UCSD-AML1 (cell line): Measurements from ENCODE around the gene PLSCR4.
A peak's percentile ranks its signal among the peaks of the same experiment; 100 is the strongest.
"Not testable (repeated sequence)": the region's sequence is repeated elsewhere in the genome, so short reads cannot be mapped to it uniquely, and the experiment has no call there.

Experiments
- DNase-seq: peaks from one replicate; lab custom pipeline; 2025; ENCODE audit not compliant: unreplicated experiment; lab: John Stamatoyannopoulos, UW

The PLSCR4 gene

DNA sequence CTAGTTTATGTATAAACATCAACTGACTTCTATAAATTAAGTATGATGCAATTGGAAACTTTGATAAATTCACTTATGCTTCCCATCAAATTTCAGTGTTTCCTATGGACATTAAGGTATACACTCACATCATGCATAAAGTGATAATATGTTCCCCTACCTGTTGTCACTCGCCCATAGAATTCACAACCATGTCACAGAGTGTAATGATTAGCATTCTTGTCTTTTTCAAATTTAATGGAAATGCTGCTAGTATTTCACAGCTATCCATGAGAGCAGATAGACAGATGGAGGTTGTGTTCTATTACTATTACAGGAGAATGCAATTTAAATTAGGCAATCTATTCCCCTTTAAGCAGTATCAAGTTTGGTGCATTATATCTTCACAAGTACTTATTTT lies 984 bp downstream of the PLSCR4 start:
- no peak for DNase-seq

DNA sequence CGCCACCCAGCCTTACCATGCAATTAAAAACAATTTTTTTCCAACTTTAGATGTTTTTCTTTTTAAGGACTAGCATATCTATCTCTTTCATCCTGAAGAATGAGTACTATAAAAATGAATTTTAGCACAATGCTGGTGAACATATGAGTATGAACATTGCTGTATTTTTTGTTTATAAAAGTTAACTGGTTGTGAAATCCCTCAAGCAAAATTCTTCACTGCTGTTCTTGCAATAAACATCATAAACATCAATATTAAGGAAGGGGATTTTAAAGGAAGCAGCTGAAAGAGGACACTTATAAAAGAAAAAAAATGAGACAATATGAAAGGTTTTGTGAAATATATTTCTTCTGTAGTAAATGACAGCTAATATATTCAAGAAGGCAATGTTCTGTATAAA lies 3.0 kb downstream of the PLSCR4 start:
- no peak for DNase-seq

DNA sequence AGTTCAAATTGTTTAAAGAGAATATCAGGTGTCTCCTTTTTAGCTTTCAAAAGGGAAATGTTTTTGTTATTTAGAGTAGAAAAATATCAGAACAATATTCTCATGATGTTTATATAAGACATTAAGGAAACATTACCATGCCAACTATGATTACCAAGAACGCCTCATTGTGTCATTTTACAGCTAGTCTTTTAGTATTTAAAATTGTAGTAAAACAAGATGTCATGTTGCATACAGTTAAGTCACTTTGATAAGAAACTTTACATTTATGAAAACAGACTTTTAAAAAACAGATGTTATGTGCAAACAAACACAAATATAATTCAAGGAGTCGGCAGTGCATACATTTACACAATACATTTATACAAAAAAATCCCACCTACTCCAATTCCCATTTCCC lies 4.4 kb downstream of the PLSCR4 start:
- DNase-seq = no peak

DNA sequence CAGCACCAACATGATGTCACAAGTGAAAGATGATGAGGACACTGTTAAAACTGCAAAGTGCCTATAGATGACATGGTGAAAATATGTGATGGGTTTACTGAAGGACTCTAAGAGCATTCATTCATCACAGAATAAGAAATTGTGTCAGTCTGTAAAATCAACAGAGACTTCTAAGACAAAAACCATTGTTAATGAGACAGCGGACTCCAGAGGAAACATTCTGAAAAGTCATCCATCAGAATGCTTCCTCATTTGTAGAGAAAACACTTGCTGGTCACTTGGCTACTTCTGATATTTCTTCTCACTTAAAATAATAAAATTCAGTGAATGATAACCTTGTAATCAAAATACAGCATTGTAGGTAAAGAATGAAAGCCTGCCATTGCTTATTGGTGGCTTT lies 7.3 kb downstream of the PLSCR4 start:
- DNase-seq = no peak

DNA sequence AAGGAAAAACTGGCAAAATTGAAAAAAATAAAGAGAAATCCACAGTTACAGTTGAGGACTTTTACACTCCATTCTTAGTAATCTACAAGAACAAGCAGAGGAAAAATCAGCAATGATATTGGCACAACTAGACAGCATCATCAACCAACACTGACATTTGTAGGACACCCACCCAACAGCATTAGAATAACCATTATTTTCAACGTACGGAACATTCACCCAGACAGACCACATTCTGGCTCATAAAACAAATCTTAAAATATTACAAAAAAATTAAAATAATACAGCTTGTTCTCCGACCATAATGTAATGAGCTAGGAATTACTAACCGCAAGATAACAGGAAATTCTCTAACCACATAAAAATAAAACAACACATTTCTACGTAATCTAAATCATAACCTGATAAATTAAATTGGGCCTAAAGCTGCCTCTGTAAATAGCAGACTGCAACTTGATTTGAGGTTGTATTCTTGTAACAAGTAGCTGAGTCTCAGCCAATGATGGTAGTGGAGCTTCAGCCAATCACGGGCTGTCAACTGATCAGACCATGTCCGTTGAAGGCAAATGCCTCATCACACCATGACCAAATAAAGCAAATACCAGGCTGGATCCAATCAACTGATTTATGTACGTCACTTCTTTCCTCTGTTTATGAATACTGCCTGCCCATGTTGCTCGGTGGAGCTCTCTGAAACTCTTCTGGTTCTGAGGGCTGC lies 9.2 kb downstream of the PLSCR4 start:
- no peak for DNase-seq

DNA sequence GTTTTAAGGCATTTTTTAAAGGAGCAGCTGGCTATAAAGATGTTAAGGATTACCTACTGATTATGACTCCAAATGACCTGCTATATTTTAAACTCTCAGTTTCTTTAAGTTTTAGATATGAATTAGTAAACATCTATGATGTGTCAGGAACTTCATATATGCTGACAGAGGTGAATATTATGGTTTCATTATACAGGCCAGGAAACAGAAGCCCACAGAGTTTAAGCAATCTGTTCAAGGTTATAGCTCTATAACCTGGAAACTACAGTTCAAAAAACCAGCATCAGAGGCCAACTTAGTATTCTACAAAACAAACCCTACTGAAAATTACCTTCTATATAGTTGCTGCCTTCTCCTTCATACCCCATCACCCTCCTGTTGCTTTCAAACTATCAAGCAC lies 17.4 kb downstream of the PLSCR4 start:
- DNase-seq = no peak

DNA sequence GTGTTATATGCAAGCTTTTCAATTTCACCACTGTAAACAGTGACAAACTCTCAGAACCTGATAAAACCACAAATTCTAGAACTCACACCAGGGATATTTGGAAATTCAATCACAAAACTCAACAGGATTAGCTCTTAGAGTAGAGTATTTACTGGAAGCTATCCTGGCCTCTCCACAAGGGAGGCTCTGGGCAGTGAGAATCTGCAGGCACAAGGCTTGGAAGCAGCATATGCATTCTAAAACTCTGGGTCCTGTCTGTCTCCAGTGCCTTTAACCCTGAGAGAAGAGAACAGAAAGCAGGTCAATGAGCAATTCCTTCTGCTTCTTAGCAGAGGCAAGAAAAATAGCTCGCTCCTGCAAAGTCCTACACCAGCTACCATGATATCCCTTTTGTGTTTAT lies 23.4 kb downstream of the PLSCR4 start:
- no peak for DNase-seq

DNA sequence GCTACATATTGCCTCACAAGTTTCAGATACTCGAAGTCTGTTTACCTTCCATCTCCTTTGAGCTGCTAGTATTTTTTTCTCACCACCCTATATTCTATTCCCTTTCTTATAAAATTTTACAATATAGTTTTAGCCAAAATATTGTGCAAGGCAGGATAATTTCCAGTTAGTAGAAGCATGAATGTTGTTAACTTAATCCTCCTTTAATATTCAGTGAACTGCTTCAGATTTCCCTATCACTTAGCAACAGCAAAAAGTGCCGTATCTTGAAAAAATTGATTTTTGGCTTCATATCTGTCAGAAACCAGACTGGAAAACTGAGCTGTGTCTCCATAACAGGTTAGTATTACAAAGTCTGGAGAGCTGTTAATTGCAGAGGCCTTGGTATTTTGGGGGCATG lies 24.0 kb downstream of the PLSCR4 start:
- no peak for DNase-seq

DNA sequence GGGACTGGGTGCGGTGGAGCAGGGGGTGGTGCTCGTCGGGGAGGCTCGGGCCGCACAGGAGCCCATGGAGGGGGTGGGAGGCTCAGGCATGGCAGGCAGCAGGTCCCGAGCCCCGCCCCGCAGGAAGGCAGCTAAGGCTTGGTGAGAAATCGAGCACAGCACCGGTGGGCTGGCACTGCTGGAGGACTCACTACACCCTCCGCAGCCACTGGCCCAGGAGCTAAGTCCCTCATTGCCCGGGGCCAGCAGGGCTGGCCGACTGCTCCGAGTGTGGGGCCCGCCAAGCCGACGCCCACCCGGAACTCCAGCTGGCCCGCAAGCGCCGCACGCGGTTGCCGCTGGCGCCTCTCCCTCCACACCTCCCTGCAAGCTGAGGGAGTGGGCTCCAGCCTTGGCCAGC lies 25.4 kb downstream of the PLSCR4 start:
- DNase-seq = not testable (repeated sequence)

DNA sequence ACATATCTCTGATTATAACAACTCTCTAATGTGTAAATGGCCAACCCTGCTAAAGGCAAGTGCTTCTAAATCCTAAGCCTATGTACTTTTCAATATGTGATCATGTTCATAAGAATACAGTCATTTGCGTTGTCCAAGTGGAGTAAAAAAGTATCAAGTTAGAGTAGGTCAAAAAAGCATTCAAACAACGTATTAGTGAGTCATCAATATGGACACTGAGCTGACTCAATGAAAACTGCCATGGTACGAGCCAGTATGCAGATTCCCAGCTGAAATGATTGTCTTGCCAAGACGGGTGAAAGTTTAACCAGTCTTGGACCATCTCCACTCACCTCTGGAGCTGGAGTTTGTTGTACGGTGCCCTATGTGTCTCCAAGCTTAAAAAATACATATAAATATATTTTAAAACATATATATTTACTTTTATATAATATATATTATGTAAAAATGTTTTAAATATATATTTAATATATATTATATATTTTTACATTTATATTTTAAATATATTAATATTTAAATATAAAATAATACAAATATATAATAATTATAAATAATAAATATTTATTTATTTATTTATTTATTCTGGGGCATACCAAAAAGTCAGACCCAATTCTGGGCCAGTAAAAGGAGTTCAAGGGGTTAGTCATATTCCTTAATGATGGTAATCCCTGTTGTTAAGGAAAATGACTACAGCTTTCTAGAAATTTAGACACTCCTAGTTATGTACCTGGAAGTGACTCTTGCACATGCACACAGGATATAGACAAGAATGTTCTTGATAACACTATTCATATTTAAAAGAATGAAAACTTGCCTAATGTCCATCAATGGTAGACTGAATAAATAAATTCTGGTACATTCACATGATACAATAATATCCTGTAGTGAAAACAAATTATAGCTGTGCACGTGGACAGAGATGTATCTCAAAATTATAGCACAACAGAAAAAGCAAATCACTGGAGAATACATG lies 27.2 kb downstream of the PLSCR4 start:
- no peak for DNase-seq

DNA sequence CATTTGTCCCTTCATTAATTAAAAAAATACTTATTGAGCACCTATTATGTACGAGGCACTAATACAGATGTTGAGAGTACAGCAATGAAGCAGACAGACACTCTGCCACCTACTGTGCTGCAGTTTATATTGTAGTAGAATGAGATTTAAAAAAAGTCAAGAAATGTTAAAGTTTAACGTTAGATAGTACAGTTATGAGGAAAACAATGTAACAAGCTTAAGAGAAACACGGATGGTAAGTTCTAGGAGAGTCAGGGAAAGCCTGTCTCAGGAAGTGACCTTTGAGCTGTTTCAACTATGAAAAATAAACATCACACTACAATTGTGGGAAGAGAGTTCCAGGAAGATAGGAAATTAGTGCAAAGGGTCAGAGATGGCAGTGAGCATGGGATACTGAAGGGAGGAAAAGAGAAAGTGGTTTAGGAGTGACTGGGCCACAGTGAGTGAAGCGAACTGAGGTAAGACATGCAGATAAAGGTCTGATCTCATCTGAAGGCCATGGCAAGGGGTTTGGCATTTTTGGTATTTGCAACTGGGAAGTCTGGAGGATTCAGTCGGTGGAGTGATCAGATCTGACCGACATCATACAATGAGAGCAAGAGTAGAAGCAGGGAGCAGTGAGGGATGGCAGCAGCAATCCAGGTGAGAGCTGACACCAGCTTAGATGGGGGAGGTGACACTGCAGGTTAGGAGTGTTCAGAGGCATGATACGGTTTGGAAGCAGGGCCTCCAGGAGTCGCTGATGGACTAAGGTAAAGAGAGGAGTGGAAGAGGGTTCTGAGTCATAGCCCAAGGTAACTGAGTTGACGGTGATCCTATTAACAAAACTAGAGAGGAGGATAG lies 28.5 kb downstream of the PLSCR4 start:
- DNase-seq = no peak

DNA sequence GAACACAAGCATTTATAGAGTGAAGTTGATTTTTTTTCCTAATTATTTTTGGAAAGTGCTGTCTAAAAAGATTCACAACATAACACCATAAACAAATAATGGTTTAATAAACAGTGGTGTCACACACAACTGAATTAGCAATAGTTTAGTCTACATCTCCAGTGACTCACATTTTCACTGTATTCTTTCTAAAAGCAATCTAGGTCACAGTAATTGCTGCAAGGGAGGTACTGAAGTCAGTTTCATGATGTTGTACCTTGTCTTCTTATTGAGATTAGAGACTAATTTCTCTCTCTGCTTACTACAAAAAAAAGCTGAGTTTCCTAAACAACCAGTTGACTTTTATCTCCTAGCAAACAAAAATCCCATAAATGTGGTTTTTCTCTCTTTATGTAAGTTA lies 29.6 kb downstream of the PLSCR4 start:
- no peak for DNase-seq

DNA sequence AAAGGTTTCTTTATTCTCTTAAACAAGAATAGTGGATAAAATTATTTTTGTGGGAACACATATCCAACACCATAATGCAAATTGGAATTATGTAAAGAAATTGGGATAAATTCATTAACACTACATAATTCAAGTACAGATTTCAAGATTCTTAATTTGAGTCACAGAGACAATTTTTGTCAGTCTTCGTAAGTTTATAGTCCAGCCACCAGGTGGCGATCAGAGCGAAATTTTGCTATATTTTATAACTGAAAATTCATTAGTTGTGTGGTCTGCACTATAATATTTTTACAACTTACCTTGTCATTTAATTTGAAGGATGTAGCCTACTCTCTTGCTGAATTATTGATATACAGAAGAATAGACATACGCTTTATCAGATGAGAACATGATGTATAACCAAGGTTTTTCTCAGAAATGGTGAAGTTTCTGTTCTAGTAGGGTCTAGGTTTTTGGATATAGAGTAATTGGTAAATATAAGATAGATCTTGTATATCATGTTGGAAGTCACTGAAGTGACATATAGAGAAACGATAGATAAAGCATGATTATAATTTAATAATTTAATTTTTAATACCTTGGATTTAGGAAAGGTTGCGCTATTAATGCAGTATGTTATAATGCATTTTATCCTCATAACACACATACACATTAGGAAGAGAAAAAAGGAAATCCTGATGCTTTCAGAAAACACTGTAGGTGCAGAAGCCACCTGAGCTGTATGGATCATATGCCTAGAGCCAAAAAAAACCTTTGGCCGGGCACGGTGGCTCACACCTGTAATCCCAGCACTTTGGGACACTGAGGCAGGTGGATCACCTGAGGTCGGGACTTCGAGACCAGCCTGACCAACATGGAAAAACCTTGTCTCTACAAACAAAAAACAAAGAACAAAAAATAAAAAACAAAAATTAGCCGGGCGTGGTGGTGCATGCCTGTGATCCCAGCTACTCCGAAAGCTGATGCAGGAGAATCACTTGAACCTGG lies 31.7 kb downstream of the PLSCR4 start:
- peak; percentile 10 for DNase-seq

DNA sequence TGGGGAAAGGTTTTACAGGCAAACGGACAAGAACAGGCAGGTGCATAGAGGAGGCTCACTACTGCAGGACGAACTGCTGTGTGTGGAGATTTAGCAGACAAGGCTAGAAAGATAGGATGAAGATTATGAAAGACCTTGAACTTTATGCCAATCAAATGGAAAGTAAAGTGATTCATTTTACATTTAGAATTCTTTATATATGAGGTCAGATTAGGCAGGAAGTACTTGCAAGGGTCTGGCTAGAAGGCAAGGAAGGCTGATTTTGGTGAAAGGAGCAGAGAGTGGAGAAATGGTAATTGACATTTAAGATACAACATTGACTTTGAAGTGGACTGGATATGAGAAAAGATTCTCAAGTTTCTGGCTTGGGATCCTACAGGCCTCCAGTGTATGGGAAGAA lies 33.6 kb downstream of the PLSCR4 start:
- DNase-seq = no peak

DNA sequence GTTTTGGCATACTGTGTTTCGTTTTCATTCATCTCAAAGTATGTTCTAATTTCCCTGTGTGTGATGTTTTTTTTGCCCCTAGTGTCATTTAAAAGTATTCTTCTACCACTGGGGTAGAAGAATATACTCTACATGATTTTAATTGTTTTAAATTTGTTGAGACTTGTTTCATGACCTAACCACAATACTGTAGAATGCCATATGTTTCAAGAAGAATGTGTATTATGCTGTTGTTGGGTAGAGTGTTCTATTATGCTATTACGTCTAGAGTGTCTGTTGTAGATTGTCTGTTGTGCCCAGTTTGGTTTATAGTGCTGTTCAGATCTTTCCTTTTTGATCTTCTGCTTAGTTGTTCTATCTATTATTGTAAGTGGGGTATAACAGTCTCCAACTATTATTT lies 36.4 kb downstream of the PLSCR4 start:
- no peak for DNase-seq

DNA sequence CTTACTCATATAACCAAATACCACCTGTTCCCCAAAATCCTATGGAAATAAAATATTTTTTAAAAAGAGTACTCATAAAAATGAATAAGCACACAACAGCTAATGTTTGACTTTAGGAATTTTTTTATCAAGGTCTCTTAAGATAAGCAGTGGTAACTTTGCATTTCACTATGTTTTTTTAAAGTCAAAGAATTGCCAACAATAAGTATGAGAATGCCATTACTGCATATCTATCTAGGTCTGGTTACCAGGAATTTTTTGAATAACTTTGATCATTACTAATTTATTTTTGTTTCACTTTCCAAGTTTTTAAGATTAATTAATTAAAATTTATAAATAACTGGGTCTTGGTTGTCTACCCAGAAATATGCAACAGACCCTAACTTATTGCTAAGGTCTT lies 41.5 kb downstream of the PLSCR4 start:
- DNase-seq = no peak

DNA sequence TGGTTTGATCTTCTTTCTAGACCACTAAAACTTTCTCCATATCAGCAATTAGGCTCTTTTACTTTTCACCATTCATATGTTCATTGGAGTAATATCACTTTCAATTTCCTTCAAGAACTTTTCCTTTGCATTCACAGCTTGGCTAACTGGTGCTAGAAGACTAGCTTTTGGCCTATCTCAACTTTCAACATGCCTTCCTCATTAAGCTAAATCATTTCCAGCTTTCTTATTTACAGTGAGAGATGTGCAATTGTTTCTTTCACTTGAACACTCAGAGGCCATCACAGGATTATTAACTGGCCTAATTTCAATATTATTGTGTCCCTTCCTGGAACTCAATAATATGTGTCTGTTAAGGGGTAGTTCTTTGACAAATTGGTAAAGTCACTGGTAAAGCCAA lies 47.1 kb downstream of the PLSCR4 start:
- DNase-seq = no peak

DNA sequence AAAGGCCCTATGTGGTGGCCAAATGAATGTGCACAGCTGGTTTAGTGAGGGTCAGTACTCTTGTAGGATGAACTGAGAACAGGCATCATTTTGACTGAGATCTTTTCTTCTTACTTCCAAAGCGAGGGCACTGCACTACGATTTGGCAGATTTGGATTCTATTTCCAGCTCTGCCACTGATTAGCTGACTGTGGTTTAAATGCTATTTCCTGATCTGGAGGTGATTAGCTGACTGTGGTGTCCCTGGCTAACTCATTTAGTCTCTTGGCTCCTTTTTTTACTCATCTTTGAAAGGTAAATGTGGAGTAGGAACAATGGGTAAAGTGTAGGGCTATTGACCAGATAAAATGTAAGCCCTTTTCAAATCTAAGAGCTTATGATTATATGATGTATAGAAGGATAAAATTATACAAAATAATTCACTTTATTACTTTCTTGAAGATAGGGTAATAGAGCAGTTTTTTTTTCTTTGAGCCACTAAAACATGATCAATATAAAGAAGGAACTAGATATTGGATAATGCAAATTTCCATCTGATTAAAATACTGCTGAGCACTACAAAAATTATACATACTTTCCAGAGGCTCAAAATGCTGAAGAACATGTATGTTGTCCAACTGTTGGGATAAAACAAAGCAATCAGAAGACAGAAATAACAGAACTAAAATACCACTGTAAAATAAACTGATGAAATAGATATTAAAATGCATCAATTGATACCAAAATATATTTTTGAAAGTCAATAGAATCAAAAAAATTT lies 50.3 kb downstream of the PLSCR4 start:
- no peak for DNase-seq

DNA sequence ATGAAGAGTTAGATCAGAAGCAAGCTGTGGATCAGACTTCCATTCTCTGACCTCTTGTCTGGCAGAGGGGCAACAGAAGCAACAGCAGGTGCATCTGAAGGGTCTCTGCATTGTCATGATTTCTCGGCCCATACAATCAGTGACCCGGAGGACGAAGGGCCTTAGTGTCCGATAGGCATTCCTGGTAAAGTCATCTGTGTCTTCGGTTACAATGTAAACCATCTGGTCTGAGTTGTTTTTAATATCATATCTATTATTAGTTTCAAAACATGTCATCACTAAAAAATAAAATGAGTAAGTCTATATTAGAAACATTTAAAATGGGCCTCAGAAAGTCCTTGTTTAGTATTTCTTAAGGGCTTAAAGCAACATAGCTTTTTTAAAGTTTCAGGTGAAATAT lies 51.1 kb downstream of the PLSCR4 start:
- DNase-seq = peak; percentile 5

DNA sequence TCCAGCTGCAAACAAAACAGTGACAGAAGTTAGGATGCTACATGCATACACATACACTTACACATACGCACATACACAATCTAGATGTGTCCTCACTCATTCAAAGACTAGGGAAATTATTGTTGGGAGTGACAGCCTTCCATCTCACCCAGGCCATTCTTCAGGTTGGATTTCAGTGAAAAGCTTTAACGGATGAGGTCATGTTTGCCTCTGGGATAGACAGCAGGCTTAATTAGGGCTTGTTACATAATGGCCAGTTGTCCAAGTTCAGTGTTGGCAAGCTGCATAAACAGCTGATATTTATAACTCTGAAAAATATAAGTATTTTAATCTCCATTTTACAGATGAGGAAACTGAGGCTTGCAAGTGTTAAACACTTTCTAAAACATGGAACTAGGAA lies 54.1 kb downstream of the PLSCR4 start:
- no peak for DNase-seq
